ENCODE results near the gene SUOX. TPM values are rescaled to one million over a fixed set of nuclear protein-coding genes. Genes with fewer than 3 reads are reported as not detected.

Gene SUOX
- total RNA-seq, 5 donors from 2014 or later (not counting 1 experiment from before 2014, with no cell fraction given): 2.6 to 7.3 (median 3.2) TPM

DNA sequence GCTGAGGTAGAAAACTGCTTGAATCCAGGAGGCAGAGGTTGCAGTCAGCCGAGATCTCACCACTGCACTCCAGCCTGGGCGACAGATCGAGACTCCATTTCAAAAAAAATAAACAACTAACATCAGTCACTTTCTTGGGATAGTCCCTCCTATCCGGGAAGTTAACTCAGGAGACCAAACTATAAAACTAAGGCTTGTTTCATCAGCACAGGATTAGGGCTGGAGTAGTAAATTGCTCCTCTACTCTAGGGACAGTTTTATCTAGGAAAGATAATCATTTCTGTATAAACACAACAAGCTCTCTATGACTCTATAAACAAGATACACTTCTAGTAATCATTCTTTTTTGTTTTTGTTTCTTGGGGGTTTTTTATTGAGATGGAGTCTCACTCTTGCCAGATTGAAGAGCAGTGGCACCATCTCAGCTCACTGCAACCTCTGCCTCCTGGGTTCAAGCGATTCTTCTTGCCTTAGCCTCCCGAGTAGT, 56.4 kb downstream of the SUOX start:
- Histone ChIP-seq H3K4me3 (ENCODE audit: control insufficient read depth in 1 of 2, extremely low read depth in 1 of 2, low read length in 1 of 2) (no peak overlapping the region), H3K27me3 (replicated peaks in 1 of 2; ENCODE audit: control insufficient read depth in 2 of 2, extremely low read depth in 1 of 2, insufficient read depth in 2 of 2, low read length in 1 of 2) (peaks cover 0 to 2% of the 10 kb centered on the region in 2 experiments), H3K27ac (ENCODE audit: low read length) (no peak overlapping the region), H3K4me1 (ENCODE audit: control insufficient read depth in 1 of 2, extremely low read depth in 1 of 2, insufficient read depth in 2 of 2, low read length in 2 of 2) (no peaks in the 10 kb centered on the region), H3K9me3 (no peaks in the 10 kb centered on the region), H3K36me3 (ENCODE audit: control insufficient read depth in 2 of 2, extremely low read depth in 1 of 2, insufficient read depth in 1 of 2, low read length in 1 of 2) (no peaks in the 10 kb centered on the region)
- ChIA-PET POLR2A (interaction anchor here in 1 of 2 donors (0.6 kb wide), 2 partner anchors 12 to 243 kb away, joined by 6 to 12 read pairs; no protein-coding TSS in a partner anchor), CTCF (interaction anchor here (0.6 to 1.3 kb wide), 3 partner anchors 9 to 132 kb away, joined by 3 to 6 read pairs (median 5); no protein-coding TSS in a partner anchor)
- no CpG with 5 or more reads among the region's 6 CpGs for WGBS (ENCODE audit: insufficient coverage)
- ATAC-seq (replicated peaks in 1 of 4) (no peak), DNase-seq (no peak)
- Mint-ChIP-seq H3K27me3 (no peaks in the 10 kb centered on the region), H3K9me3 (no peaks in the 10 kb centered on the region), H3K36me3 (no peaks in the 10 kb centered on the region), H3K4me3 (no peak overlapping the region), H3K27ac (no peak overlapping the region), H3K4me1 (peaks cover 0 to 7% (median 4%) of the 10 kb centered on the region in 3 donors)

Other genes starting within 250 kb of the SUOX start
- 10 to 100 TPM; 36.9 to 50.3 (median 46.8) TPM for gene SARNP, start 179.6 kb upstream of the SUOX start, total RNA-seq
- 10 to 100 TPM; 19.0 to 46.8 (median 41.6) TPM for gene ORMDL2, start 179.2 kb upstream of the SUOX start, total RNA-seq
- 10 to 100 TPM; 21.5 to 34.5 (median 30.7) TPM for gene DNAJC14, start 167.7 kb upstream of the SUOX start, total RNA-seq
- not detected for gene MMP19, start 154.3 kb upstream of the SUOX start, total RNA-seq
- 10 to 100 TPM; 21.7 to 40.9 (median 30.7) TPM for gene PYM1, start 69.4 kb upstream of the SUOX start, total RNA-seq
- gene DGKA, start 66.1 kb upstream of the SUOX start, total RNA-seq: 1,000 to 10,000 TPM in 4 of 5 donors, 100 to 1,000 TPM in 1; 896 to 1,314 (median 1,231) TPM
- under 1 TPM in 1 of 5 donors, not detected in 4; 0.20 TPM for gene PMEL, start 31.2 kb upstream of the SUOX start, total RNA-seq
- gene CDK2, start 30.4 kb upstream of the SUOX start, total RNA-seq: 10 to 100 TPM; 17.8 to 32.3 (median 23.3) TPM
- 10 to 100 TPM; 58.6 to 99.8 (median 85.7) TPM for gene RAB5B, start 23.2 kb upstream of the SUOX start, total RNA-seq
- 10 to 100 TPM in 3 of 5 donors, 1 to 10 TPM in 2; 6.1 to 14.9 (median 13.2) TPM for gene IKZF4, start 23.8 kb downstream of the SUOX start, total RNA-seq
- gene RPS26, start 44.6 kb downstream of the SUOX start, total RNA-seq: 100 to 1,000 TPM in 1 of 5 donors, 10 to 100 TPM in 4; 30.3 to 141 (median 49.9) TPM
- 10 to 100 TPM in 1 of 5 donors, 1 to 10 TPM in 3, under 1 TPM in 1; 0.93 to 24.0 (median 8.2) TPM for gene ERBB3, start 82.9 kb downstream of the SUOX start, total RNA-seq
- gene PA2G4, start 107.3 kb downstream of the SUOX start, total RNA-seq: 100 to 1,000 TPM in 3 of 5 donors, 10 to 100 TPM in 2; 67.5 to 113 (median 104) TPM
- gene RPL41, start 119.4 kb downstream of the SUOX start, total RNA-seq: 1,000 to 10,000 TPM; 4,612 to 5,648 (median 5,133) TPM
- gene ZC3H10, start 121.0 kb downstream of the SUOX start, total RNA-seq: 10 to 100 TPM in 3 of 5 donors, 1 to 10 TPM in 2; 8.4 to 15.1 (median 11.4) TPM
- gene ESYT1, start 131.0 kb downstream of the SUOX start, total RNA-seq: 100 to 1,000 TPM; 181 to 298 (median 276) TPM
- gene MYL6B, start 155.3 kb downstream of the SUOX start, total RNA-seq: 10 to 100 TPM in 1 of 5 donors, 1 to 10 TPM in 4; 5.9 to 12.4 (median 7.7) TPM
- gene MYL6, start 161.1 kb downstream of the SUOX start, total RNA-seq: 100 to 1,000 TPM; 506 to 663 (median 569) TPM
- 100 to 1,000 TPM; 135 to 160 (median 159) TPM for gene SMARCC2, start 192.2 kb downstream of the SUOX start, total RNA-seq
- gene RNF41, start 224.6 kb downstream of the SUOX start, total RNA-seq: 10 to 100 TPM; 26.3 to 43.1 (median 39.4) TPM
- gene NABP2, start 227.1 kb downstream of the SUOX start, total RNA-seq: 10 to 100 TPM; 11.8 to 19.1 (median 14.0) TPM
- 1 to 10 TPM in 1 of 5 donors, under 1 TPM in 2, not detected in 2; 0.57 to 1.4 (median 0.58) TPM for gene SLC39A5, start 232.8 kb downstream of the SUOX start, total RNA-seq

Measured in T-cell (primary cell).